Activated T-cell treated with anti-CD3 and anti-CD28 coated beads, Interleukin-2, amount 50 U/mL, for 48 hours (primary cell): ENCODE measurements around the gene FCHO2.
A peak's percentile ranks its signal among the peaks of the same experiment; 100 is the strongest.

ENCODE experiments used
- DNase-seq, 2 experiments: peaks; one replicate each; pipeline ENCODE4 v3.0.0-alpha.2; 2020

FCHO2 gene

GRCh38 chr5:73115399-73116051 is 159.7 kb downstream of the FCHO2 start:
- no peak for DNase-seq

GRCh38 chr5:73116506-73116905 is 160.7 kb downstream of the FCHO2 start:
- no peak for DNase-seq

DNA sequence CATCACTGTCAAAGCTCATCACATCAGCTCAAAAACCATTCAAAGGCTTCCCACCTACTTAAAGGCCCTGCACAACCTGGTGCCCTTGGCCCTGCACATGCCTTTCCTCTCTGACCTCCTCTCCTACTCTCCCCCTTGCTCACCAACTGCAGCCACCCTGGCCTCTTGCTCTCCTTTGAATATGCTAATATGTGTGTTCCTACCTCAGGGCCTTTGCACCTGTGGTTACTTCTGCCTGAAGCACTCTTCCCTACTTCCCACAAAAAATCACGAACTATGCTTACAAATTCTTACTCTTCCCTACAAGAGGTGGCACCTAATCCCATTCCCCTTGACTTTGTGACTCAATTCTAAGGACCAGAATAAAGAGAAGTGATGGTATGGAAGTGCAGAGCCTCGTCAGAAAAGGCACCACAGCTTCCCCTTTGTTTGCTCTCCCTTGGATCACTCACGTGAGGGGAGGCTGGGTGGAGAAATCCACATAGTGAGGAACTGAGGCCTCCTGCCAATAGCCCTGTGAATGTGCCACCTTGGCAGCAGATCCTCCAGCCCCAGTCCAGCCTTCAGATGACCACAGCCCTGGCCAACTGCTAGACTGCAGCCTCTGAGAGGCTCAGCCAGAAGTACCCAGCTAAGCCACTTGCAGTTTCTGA is 161.4 kb downstream of the FCHO2 start:
- no peak for DNase-seq

DNA sequence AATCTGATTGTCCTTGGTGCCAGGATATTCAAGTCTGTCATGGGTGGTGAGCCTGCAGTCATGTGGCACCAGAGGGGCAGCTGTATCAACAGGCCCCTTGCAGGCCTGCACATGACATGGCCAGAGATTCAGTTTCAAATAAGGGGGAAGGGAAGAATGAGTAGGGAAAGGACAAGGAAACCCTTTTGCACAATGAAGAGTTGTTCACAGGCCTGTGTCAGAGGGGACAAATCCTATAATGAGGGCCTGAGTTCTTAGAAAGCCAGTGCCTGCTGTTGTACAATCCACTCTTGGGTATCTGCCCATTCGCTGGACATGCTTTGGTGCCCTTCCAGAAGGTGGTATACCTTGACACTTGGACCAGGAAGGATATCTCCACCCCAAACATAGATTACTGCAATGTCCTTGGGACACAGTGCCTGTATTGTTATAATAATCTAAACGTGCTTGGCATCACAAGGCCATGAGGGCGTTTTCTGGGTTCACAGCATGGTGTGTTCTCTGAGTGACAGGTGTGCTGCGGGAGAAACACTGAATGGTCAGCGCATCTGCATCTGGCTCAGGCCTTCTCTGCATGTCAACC is 162.6 kb downstream of the FCHO2 start:
- DNase-seq: no peak

DNA sequence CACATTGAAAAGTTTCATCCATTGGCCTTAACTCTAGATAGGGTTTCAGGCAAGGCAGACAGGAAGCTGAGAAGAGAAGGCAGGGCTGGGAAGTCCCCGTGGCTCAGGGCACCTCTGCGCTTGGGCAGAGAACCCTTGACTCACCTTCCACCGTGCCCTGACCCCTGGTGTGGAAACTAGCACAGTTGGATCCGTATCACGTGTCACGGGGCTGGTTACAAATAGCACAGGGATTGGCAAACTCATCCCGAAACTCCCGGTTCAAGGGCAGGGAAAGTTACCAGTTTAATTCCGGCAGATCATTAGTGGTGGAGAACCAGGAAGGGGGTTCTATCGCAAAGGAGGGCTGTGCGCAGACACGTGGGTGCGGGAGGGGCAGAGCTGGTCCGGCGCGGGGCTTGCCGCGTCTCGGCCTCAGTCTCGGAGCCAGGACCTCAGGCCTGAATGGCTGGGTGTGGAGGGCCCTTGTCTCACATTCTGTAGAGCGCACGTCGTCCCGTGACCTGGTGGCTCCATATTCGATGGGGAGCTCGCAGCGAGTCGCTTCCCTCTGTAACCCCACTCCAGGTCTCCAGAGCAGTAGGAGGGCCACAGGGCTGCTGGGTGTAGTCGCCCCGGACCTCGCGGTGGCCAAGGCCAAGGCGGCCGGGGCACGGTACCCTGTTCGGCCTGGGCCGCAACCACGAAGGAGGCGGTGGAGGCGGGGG is 163.8 kb downstream of the FCHO2 start:
- DNase-seq: no peak

DNA sequence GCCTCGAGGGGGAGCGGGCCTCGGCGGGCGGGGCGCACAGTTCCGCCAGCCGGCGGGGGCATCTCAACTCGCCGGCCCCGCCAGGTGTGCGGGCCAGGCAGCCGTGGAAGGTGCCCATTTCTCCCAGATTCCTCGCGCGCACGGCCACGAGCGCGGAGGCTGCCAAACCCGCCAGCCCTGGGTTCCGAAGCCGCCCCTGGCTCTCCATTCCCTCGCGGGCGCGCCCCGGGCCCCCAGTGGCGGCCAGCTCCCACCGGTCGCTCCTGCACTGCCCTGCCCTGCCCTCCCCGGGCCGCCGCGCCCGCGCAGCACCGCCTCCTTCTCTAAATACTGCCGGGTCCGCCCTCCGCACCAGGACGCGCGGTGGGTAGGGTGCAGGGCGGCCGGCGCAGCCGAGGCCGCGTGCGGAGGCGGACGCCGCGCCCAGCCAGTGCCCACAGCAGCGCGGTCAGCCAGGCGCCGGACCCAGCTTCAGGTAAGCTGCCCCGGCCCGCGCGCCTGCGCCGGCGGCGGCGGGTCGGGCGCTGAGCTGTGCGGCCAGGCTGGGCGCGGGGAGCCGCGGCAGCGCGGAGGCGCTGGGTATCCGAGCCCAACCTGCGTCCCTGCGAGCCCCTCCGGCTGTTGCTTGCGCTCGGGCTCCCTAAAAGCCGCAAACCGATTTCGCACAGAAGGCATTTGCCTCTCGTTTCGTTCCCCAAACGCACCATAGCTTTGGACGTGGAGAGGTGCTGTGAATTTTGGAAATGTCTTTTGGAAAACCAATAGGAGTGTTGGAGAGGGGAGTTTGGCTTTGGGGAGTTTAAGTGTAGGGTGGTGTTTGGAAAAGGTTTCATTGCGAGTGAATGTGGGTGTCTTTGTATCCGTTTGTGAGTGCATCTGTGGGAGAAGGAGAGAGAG is 164.6 kb downstream of the FCHO2 start, which contains the start of gene TMEM171:
Gene TMEM171 (plus strand): TSS at position 354 of the 897 bp plus-strand sequence. CDS start 2,799 bp downstream, outside the sequence.
- no peak for DNase-seq

DNA sequence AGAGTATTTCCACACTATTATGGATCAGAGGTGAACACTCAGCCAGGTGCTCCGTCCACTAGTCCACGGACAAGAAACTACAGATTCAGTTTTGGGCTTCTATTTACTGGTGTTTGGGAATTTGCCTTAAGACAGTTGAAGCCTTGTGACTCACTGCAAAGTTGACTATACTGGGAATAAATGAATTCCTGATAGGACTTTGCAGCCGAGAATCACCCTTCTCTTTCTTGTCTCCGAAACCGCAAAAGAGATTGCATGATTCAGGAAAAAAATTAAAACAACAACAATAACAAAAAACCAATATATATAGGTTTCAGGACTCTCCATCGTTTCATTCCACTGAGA is 165.2 kb downstream of the FCHO2 start:
- no peak for DNase-seq

DNA sequence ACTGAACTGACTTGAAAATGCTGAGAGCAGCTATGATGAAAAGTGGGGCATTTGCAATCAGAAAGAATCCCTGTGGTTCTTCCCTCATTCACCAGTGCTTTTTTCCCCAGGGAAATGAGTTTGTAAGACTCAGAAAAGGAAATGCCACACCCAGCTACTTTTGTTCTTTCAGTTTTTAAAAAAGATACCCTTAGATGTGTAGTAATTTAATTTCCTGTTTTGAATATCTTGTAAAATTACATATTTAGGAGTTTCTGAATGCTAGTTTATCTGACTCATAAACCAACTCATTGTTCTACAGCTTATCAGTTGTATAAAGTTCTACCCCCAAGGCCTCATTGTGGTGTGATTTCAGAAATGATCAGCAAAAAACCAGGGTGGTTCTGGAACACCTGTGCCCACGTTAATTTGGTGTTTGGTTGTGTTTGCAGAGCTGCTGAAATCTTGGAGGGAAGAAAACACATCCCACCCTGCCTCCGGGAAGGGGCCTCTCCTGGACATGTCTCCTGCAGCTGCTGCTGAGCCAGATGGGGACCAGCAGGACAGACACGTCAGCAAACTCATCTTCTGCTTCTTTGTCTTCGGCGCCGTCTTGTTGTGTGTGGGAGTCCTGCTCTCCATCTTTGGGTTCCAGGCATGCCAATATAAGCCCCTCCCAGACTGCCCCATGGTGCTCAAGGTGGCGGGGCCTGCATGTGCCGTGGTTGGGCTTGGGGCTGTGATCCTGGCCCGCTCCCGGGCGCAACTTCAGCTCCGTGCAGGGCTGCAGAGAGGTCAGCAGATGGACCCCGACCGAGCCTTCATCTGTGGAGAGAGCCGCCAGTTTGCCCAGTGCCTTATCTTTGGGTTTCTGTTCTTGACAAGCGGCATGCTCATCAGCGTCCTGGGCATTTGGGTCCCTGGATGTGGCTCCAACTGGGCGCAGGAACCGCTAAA is 167.3 kb downstream of the FCHO2 start:
- peak in 1 of 2 experiments; percentile 22 for DNase-seq

DNA sequence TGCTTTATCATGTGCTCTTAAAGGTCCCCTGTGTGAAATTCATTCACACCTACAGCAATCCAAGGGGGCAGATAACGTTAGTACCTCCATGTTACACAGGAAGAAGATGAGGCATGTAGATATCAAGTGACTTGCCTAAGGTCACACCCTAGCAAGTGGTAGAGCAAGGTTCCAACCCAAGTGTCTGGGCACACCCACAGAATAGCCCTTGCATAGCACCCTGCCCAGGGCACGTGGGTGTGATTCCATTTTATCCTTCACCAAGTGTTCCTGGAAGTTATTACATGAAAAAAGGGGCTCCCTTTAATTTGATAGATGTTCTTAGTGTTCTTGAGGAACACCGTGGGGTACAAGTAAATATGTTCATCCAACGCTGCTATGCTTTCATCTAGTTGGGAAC is 169.4 kb downstream of the FCHO2 start:
- no peak for DNase-seq

DNA sequence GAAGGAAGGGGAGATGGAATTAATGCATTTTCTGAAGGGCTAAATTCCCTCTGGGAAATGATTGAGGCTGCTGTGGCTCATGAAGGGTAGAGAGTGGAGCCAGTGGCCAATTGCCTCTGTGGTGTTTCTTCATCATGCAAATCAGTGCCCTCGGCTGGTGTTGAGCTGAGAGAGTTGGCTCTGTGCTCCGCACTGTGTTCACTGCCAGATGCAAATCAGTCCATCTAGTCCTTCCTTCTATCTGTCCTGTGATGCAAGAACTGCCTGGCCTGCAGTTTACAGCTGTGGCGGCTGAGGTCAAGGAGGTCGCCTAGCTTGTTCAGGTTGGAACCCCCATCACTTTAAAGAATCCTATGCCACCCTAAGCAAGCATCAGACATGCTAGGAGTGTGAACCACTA is 170.5 kb downstream of the FCHO2 start:
- no peak for DNase-seq

DNA sequence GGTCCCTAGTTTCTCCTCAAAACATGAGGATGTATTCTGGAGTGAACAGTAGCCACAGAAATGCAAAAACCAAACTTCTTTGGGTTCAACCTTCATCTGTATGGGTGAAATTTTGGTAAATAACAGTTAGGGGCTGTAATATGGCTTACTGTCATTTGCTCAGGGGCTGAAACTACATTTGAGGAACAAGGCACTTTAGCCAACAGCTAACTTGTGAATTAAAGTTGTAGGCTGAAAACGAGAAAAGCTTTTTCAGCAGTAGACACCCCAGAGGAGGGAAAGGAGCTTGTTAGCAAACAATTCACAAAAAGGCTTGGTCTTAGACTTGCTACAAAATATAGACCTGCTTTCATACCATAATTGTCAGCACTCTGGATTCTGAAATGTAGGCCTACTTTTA is 171.1 kb downstream of the FCHO2 start:
- DNase-seq: no peak

DNA sequence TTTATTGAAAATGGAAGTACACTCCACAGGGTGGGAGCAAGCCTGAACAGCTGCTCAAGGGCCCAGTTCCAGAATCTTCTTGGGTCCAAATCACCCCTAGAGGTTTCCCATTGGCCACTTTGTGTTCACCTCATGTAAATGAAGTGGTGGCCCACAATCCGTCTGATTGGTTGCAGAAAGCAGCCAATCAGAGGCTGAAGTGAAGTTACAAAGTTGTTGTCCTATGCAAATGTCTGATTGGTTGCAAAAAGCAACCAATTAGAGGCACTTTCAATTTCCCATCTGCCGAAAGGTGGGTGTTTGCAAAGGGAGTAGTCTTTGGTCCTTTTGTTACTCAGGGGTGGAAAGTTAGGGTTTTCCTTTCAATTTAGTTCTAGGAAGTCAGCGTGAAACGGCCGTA is 173.3 kb downstream of the FCHO2 start:
- DNase-seq: no peak

GRCh38 chr5:73130811-73131210 is 175.0 kb downstream of the FCHO2 start:
- DNase-seq: no peak

- DNase-seq: no peak
These were observed 176.0 kb downstream of the FCHO2 start for GRCh38 chr5:73131711-73132425.

GRCh38 chr5:73132759-73133158 is 176.9 kb downstream of the FCHO2 start:
- DNase-seq: no peak

DNA sequence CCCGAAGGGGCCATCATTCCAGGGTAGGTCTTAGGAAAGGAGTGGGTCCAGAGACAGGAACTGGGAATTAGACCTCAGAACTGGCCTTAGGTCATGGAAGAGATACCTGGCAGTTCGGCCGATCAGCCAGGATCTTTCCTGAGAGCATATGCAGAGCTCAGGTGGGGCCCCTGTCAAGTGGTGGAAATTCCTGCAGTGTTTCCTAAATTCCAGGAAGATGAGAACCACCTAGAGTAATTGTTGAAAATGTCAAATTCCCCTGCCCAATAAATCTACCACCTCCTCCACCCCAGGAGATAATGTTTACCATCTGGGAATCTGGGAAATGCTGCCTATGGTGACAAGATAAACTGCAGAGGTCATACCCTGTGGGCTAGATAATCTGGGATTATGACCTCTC is 179.2 kb downstream of the FCHO2 start:
- DNase-seq: no peak

DNA sequence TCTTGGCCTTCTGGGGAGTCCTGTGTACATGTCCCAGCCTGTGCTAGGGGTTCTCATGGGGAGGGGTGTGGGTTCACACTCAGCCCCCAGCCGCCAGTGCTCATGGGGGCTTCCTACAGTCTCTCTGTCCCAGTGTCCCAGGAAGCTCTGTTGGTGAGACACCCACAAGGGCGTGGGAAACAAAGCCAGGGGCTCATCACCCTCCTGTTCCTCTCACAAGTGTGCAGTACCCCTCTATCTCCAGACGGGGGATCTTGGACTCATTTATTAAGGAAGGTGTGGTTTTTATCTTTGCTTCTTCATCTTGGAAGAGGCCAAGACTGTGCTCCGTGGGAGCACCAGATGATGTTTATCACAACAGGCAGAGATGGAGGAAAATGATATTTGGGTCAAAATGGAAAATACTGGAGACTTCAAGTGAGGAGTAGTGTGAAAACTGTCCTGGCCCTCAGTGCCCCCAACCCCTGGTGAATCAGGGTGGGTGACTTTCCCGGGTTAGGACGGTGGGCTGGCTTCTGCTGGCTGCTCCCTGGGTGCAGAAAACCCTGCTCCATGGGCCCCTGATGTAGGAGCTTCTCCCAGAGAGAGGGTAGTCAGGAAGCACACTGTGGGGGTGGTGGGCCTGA is 179.7 kb downstream of the FCHO2 start:
- DNase-seq: no peak

- DNase-seq: no peak
These were observed 180.3 kb downstream of the FCHO2 start for GRCh38 chr5:73136055-73136562.

GRCh38 chr5:73137563-73138530 is 182.0 kb downstream of the FCHO2 start:
- DNase-seq: no peak
